Measurements from ENCODE around the gene COPS3. TPM values are rescaled to one million over a fixed set of nuclear protein-coding genes. Genes with fewer than 3 reads are reported as not detected.
A peak's percentile ranks its signal among the peaks of the same experiment; 100 is the strongest.
"Not testable (repeated sequence)": the region's sequence is repeated elsewhere in the genome, so short reads cannot be mapped to it uniquely, and the experiment has no call there.

COPS3 gene
- total RNA-seq, 1 donor from 2014 or later: 107 TPM

- H3K36me3 Mint-ChIP-seq (ENCODE audit: low read depth): peaks cover 4% of the 10 kb centered on the region
- no peak for TF ChIP-seq CTCF (conservative IDR thresholded peaks at IDR 0.05)
- peak overlapping the region; percentile 88 for H3K4me3 Mint-ChIP-seq
- H3K4me1 Mint-ChIP-seq: peaks cover 28% of the 10 kb centered on the region
- H3K27ac Mint-ChIP-seq (ENCODE audit: unreplicated experiment): no peak overlapping the region
- peaks cover 11% of the 10 kb centered on the region for H3K27me3 Mint-ChIP-seq (ENCODE audit: low read depth)
- H3K9me3 Mint-ChIP-seq: no peaks in the 10 kb centered on the region
- DNase-seq (ENCODE audit: low read depth, low spot score): no peak
Measured at GRCh38 chr17:17304521-17304985, 23.5 kb upstream of the COPS3 start.

GRCh38 chr17:17303847-17304490 lies 22.9 kb upstream of the COPS3 start:
- TF ChIP-seq CTCF (conservative IDR thresholded peaks at IDR 0.05): no peak
- peaks cover 4% of the 10 kb centered on the region for H3K36me3 Mint-ChIP-seq (ENCODE audit: low read depth)

GRCh38 chr17:17303010-17303846 lies 22.2 kb upstream of the COPS3 start, which contains the start of gene NT5M:
Gene NT5M, plus strand, starts transcription at chr17:17303373. Its CDS starts 178 bp downstream, at chr17:17303551.
- Mint-ChIP-seq H3K27ac (ENCODE audit: unreplicated experiment) (peak within 1 kb of the TSS; percentile 93), H3K9me3 (no peaks in the 10 kb centered on the region), H3K27me3 (ENCODE audit: low read depth) (peaks cover 11% of the 10 kb centered on the region), H3K4me1 (peaks cover 28% of the 10 kb centered on the region), H3K4me3 (peak within 1 kb of the TSS; percentile 88), H3K36me3 (ENCODE audit: low read depth) (no peaks in the 10 kb centered on the region)
- no peak for TF ChIP-seq CTCF (conservative IDR thresholded peaks at IDR 0.05)
- DNase-seq (ENCODE audit: low read depth, low spot score): peak; percentile 66

More at GRCh38 chr17:17303847-17304490, 22.9 kb upstream of the COPS3 start:
- Mint-ChIP-seq H3K9me3 (no peaks in the 10 kb centered on the region), H3K4me3 (peak overlapping the region; percentile 88), H3K4me1 (peaks cover 28% of the 10 kb centered on the region), H3K27ac (ENCODE audit: unreplicated experiment) (no peak overlapping the region), H3K27me3 (ENCODE audit: low read depth) (peaks cover 11% of the 10 kb centered on the region)
- no peak for DNase-seq (ENCODE audit: low read depth, low spot score)

- not testable (repeated sequence) for H3K36me3 Mint-ChIP-seq (ENCODE audit: low read depth); H3K9me3 Mint-ChIP-seq; H3K27ac Mint-ChIP-seq (ENCODE audit: unreplicated experiment); DNase-seq (ENCODE audit: low read depth, low spot score)
- H3K4me3 Mint-ChIP-seq: peak overlapping the region; percentile 87
- peaks cover 11% of the 10 kb centered on the region for H3K27me3 Mint-ChIP-seq (ENCODE audit: low read depth)
- peaks cover 28% of the 10 kb centered on the region for H3K4me1 Mint-ChIP-seq
Measured at GRCh38 chr17:17301659-17302058, 20.6 kb upstream of the COPS3 start.

- peaks cover 11% of the 10 kb centered on the region for H3K27me3 Mint-ChIP-seq (ENCODE audit: low read depth)
- DNase-seq (ENCODE audit: low read depth, low spot score): peak; percentile 61
- H3K27ac Mint-ChIP-seq (ENCODE audit: unreplicated experiment): no peak overlapping the region
- H3K4me3 Mint-ChIP-seq: peak overlapping the region; percentile 71
- peaks cover 28% of the 10 kb centered on the region for H3K4me1 Mint-ChIP-seq
- H3K36me3 Mint-ChIP-seq (ENCODE audit: low read depth): no peaks in the 10 kb centered on the region
- no peaks in the 10 kb centered on the region for H3K9me3 Mint-ChIP-seq
- TF ChIP-seq CTCF (conservative IDR thresholded peaks at IDR 0.05): no peak
Measured at GRCh38 chr17:17300624-17301568, 19.9 kb upstream of the COPS3 start.
